ENCODE measurements around the gene TDRD12.
"Not testable (repeated sequence)": the region's sequence is repeated elsewhere in the genome, so short reads cannot be mapped to it uniquely, and the experiment has no call there.

Gene TDRD12

GRCh38 chr19:32748497-32748896 lies 28.9 kb downstream of the TDRD12 start:
- ATAC-seq, result peak; percentile 23

GRCh38 chr19:32748948-32749347 lies 29.4 kb downstream of the TDRD12 start:
- ATAC-seq (no peak), DNase-seq (no peak)

More at GRCh38 chr19:32748497-32748896, 28.9 kb downstream of the TDRD12 start:
- peak; percentile 10 for DNase-seq

GRCh38 chr19:32749361-32749760 lies 29.8 kb downstream of the TDRD12 start:
- DNase-seq, result no peak
- ATAC-seq, result no peak

GRCh38 chr19:32750441-32751055 lies 31.0 kb downstream of the TDRD12 start:
- no peak for ATAC-seq
- DNase-seq, result no peak

GRCh38 chr19:32751066-32751465 lies 31.5 kb downstream of the TDRD12 start:
- ATAC-seq (no peak), DNase-seq (no peak)

GRCh38 chr19:32757189-32757588 lies 37.6 kb downstream of the TDRD12 start:
- ATAC-seq (no peak), DNase-seq (no peak)

GRCh38 chr19:32765365-32765764 lies 45.8 kb downstream of the TDRD12 start:
- not testable (repeated sequence) for ATAC-seq, DNase-seq

- no peak for DNase-seq
- no peak for ATAC-seq
These were observed 48.5 kb downstream of the TDRD12 start for GRCh38 chr19:32767951-32768679.

GRCh38 chr19:32771596-32771995 lies 52.0 kb downstream of the TDRD12 start:
- ATAC-seq, result no peak

GRCh38 chr19:32773126-32773525 lies 53.6 kb downstream of the TDRD12 start:
- ATAC-seq (no peak), DNase-seq (no peak)

More at GRCh38 chr19:32771596-32771995, 52.0 kb downstream of the TDRD12 start:
- no peak for DNase-seq

- DNase-seq (no peak), ATAC-seq (no peak)
These were observed 59.5 kb downstream of the TDRD12 start for GRCh38 chr19:32779082-32779481.

GRCh38 chr19:32781280-32781679 lies 61.7 kb downstream of the TDRD12 start:
- DNase-seq, result no peak
- no peak for ATAC-seq

- ATAC-seq, DNase-seq: not testable (repeated sequence)
These were observed 62.5 kb downstream of the TDRD12 start for GRCh38 chr19:32782089-32782488.

GRCh38 chr19:32787161-32787813 lies 67.7 kb downstream of the TDRD12 start:
- ATAC-seq, DNase-seq: not testable (repeated sequence)

- DNase-seq, ATAC-seq: not testable (repeated sequence)
These were observed 68.3 kb downstream of the TDRD12 start for GRCh38 chr19:32787895-32788294.

GRCh38 chr19:32789429-32789828 lies 69.9 kb downstream of the TDRD12 start:
- ATAC-seq, result no peak
- DNase-seq, result no peak

GRCh38 chr19:32798201-32798600 lies 78.6 kb downstream of the TDRD12 start:
- ATAC-seq (no peak), DNase-seq (no peak)

GRCh38 chr19:32800191-32800590 lies 80.6 kb downstream of the TDRD12 start:
- ATAC-seq (no peak), DNase-seq (no peak)

- no peak for ATAC-seq
These were observed 81.2 kb downstream of the TDRD12 start for GRCh38 chr19:32800754-32801153.

GRCh38 chr19:32802840-32803239 lies 83.3 kb downstream of the TDRD12 start:
- no peak for ATAC-seq
- DNase-seq, result no peak

More at GRCh38 chr19:32800754-32801153, 81.2 kb downstream of the TDRD12 start:
- DNase-seq, result no peak

- ATAC-seq (no peak), DNase-seq (no peak)
These were observed 88.7 kb downstream of the TDRD12 start for GRCh38 chr19:32808236-32808635.

- DNase-seq (no peak), ATAC-seq (peak; percentile 19)
These were observed 89.7 kb downstream of the TDRD12 start for GRCh38 chr19:32809254-32809653.

- ATAC-seq (no peak), DNase-seq (no peak)
These were observed 90.2 kb downstream of the TDRD12 start for GRCh38 chr19:32809754-32810153.
